Spleen (tissue), 7 donors: ENCODE results near the gene SAP30BP.

ENCODE experiments used
- CTCF ChIP-seq, 11 experiments: fragments of 200-600 bp in 7 of 11; fragments of 450-650 bp in 4 of 11; sonication (generic) in 4 of 11; IDR thresholded peaks in 8 of 11; conservative IDR thresholded peaks in 3 of 11; 1 replicate in 7 of 11; 2 replicates in 4 of 11; pipeline versions ENCODE4 v1.4.0 to v1.8.0; 2016 to 2021; ENCODE audit warnings: antibody characterized with exemption in 11 of 11, inconsistent platforms in 4 of 11, mild to moderate bottlenecking in 1 of 11
- POLR2A ChIP-seq, 3 donors: fragments of 450-650 bp; IDR thresholded peaks; one replicate each; pipeline ENCODE4 v1.5.1; 2017; ENCODE audit warnings: antibody characterized with exemption in 3 of 3, mild to moderate bottlenecking in 1 of 3
- POLR2AphosphoS5 ChIP-seq, 3 donors: sonication (generic); formaldehyde crosslinking; IDR thresholded peaks; one replicate each; pipeline ENCODE4 v1.5.1; 2017; ENCODE audit warnings: antibody characterized with exemption in 3 of 3
- donor health status: DM: no; HTN: no; CAD: no; lungs with moderate emphysema.
- donor health status: DM: no; HTN: no; CAD: no.
- donor health status: DM: no; HTN: no; CAD: no.

DNA sequence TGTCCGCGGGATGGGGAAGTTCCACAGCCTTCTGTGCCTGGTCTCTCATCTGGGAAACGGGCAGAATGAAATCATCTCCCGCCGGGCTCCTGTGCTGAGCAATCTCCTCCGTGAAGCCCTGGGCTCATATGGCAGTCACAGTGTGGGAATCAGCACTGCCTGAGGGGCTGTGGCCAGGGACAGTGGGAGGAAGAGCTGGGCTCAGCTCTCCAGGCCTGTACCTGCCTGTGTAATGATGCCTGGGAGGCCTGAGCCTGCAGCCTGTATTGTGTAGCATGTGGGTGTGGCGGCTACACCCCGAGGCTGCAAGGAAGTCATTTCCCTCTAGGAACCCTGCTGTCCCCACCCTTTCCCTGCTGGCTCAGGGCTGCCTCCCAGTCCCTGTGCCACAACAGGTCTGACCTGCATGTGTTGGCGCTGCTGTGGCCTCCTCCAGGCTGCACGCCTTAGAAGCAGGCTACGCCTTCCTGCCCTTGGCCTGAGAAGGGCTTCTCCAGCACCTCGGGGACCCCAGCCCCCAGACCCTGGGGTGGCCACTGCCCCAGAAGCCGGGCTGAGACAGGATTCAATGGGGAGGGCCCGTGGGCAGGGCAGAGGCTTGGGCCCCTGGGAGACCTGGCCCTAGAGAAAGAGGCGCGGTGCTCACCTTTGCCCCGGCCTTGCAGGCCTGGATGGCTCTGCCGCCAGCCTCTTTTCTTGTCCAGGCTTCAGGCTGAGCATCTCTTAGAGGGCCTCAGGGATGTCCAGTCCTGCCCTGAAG, 56.2 kb downstream of the SAP30BP start:
- no peak for TF ChIP-seq CTCF (IDR thresholded peaks at IDR 0.05 in 8 of 11, conservative IDR thresholded peaks at IDR 0.05 in 3 of 11)
- peak in 1 of 3 donors; percentile 45 for TF ChIP-seq POLR2A (IDR thresholded peaks at IDR 0.05)
- TF ChIP-seq POLR2AphosphoS5 (IDR thresholded peaks at IDR 0.05) = peak; percentile 62 to 87 (median 76)
